Right lobe of liver (tissue), 6 donors: ENCODE measurements around the gene AFAP1L1. TPM values are rescaled to one million over a fixed set of nuclear protein-coding genes. Genes with fewer than 3 reads are reported as not detected.

Experiments
- ATAC-seq, 4 donors: fragments of 200-7000 bp; cut with Tn5 transposase; one replicate each; pipeline ENCODE4 v1.9.1; 2020; ENCODE audit warnings: mild to moderate bottlenecking in 4 of 4, moderate library complexity in 4 of 4
- DNase-seq, 3 donors: peaks; one replicate each; pipeline ENCODE4 v3.0.0-alpha.2; 2020
- H3K27ac ChIP-seq, 3 donors: fragments of 200-600 bp; one replicate each; pipeline ENCODE4 v1.8.0; 2022
- H3K27me3 ChIP-seq, 2 donors: fragments of 200-600 bp; one replicate each; pipeline ENCODE4 v1.8.0; 2022
- H3K36me3 ChIP-seq, 4 donors: fragments of 200-600 bp; sonication (generic) in 1 of 4; one replicate each; pipeline versions ENCODE4 v1.5.1 to v1.8.0; 2017 to 2022; ENCODE audit warnings: control low read depth in 1 of 4
- H3K4me1 ChIP-seq, 4 donors: fragments of 200-600 bp; sonication (generic) in 1 of 4; one replicate each; pipeline versions ENCODE4 v1.5.1 to v1.8.0; 2017 to 2022; ENCODE audit warnings: control low read depth in 1 of 4
- H3K4me3 ChIP-seq, 3 donors: fragments of 200-600 bp; one replicate each; pipeline ENCODE4 v1.8.0; 2022
- H3K9me3 ChIP-seq, 4 donors: fragments of 200-600 bp; sonication (generic) in 1 of 4; one replicate each; pipeline versions ENCODE4 v1.5.1 to v1.8.0; 2017 to 2022; ENCODE audit warnings: control low read depth in 1 of 4
- POLR2A ChIP-seq: fragments of 450-650 bp; IDR thresholded peaks from one replicate; pipeline ENCODE4 v1.6.1; 2017; ENCODE audit warnings: antibody characterized with exemption, mild to moderate bottlenecking
- WGBS: methylation state at CpG from one replicate; pipeline ENCODE4 v1.1.6; 2018; ENCODE audit warnings: low coverage, low lambda C conversion rate; ENCODE audit not compliant: insufficient coverage; ENCODE audit errors: missing lambda C conversion rate; 5-methylcytosine and 5-hydroxymethylcytosine counted together
- intact Hi-C, 2 donors: fragments of 100-400 bp; cut with DNase I; formaldehyde crosslinking; loops; one replicate each; pipeline versions ENCODE4 v1.11.2 to v1.14.1; 2022
- total RNA-seq, 6 experiments: library from RNA; depleted of rRNA in 2 of 6; stranded (reverse); fragments of >200 nt in 2 of 6; fragmentation: NEBNext Ultra II Directional in 3 of 6; extraction: Animal tissue kit (Norgen Biotek cat#: 25700) in 3 of 6; gene quantifications; one replicate each; pipeline versions ENCODE4 v1.1.0 to v1.2.4, GENCODE V29; 2016 to 2023
- TF ChIP-seq, protein P1 (sequence below), 4 donors: fragments of 200-600 bp in 3 of 4; fragments of 450-650 bp in 1 of 4; IDR thresholded peaks; one replicate each; pipeline versions ENCODE4 v1.5.1 to v1.8.0; 2016 to 2022; ENCODE audit warnings: antibody characterized with exemption in 4 of 4, mild to moderate bottlenecking in 2 of 4
- donor health status: DM: no; HTN: yes; CAD: no.
- donor health status: DM: no; HTN: no; CAD: no.
- donor health status: DM: no; HTN: no; CAD: no.
- donor health status: DM: no; HTN: yes; CAD: no.
- donor health status: DM: no; HTN: yes; CAD: no.

The AFAP1L1 gene
- total RNA-seq, 6 experiments from 2014 or later, result 3.1 to 6.6 (median 5.2) TPM

- Histone ChIP-seq H3K4me3 (no peak overlapping the region), H3K36me3 (peaks cover 3 to 55% (median 18%) of the 10 kb centered on the region in 4 donors)
- no peak for TF ChIP-seq POLR2A
- TF ChIP-seq, protein P1, sequence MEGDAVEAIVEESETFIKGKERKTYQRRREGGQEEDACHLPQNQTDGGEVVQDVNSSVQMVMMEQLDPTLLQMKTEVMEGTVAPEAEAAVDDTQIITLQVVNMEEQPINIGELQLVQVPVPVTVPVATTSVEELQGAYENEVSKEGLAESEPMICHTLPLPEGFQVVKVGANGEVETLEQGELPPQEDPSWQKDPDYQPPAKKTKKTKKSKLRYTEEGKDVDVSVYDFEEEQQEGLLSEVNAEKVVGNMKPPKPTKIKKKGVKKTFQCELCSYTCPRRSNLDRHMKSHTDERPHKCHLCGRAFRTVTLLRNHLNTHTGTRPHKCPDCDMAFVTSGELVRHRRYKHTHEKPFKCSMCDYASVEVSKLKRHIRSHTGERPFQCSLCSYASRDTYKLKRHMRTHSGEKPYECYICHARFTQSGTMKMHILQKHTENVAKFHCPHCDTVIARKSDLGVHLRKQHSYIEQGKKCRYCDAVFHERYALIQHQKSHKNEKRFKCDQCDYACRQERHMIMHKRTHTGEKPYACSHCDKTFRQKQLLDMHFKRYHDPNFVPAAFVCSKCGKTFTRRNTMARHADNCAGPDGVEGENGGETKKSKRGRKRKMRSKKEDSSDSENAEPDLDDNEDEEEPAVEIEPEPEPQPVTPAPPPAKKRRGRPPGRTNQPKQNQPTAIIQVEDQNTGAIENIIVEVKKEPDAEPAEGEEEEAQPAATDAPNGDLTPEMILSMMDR (IDR thresholded peaks at IDR 0.05), result peak; percentile 54 to 71 (median 60)
Observed at GRCh38 chr5:149228618-149229297, 42.9 kb upstream of the AFAP1L1 start.

GRCh38 chr5:149229298-149229937, 42.2 kb upstream of the AFAP1L1 start:
- Histone ChIP-seq H3K9me3 (no peaks in the 10 kb centered on the region), H3K4me1 (peaks cover 0 to 4% (median 0%) of the 10 kb centered on the region in 4 donors), H3K4me3 (no peak overlapping the region), H3K27me3 (no peaks in the 10 kb centered on the region), H3K36me3 (peaks cover 2 to 57% (median 18%) of the 10 kb centered on the region in 4 donors), H3K27ac (peak overlapping the region in 1 of 3 donors; percentile 37)
- no peak for TF ChIP-seq POLR2A
- TF ChIP-seq, protein P1 (IDR thresholded peaks at IDR 0.05), result no peak
- intact Hi-C loops, result no loop called here
- ATAC-seq (no peak), DNase-seq (no peak)
- 34% methylated on average over 6 of the region's 6 CpGs for WGBS

More at GRCh38 chr5:149228618-149229297, 42.9 kb upstream of the AFAP1L1 start:
- peak in 1 of 3 donors; percentile 58 for DNase-seq
- peak overlapping the region in 1 of 3 donors; percentile 37 for H3K27ac ChIP-seq
- no peaks in the 10 kb centered on the region for H3K27me3 ChIP-seq
- no peaks in the 10 kb centered on the region for H3K9me3 ChIP-seq
- 27% methylated on average over 5 of the region's 5 CpGs for WGBS
- H3K4me1 ChIP-seq, result peaks cover 0 to 4% (median 0%) of the 10 kb centered on the region in 4 donors
- intact Hi-C loops, result no loop called here
- ATAC-seq, result peak; percentile 89 to 96 (median 92)

GRCh38 chr5:149235841-149236240, 35.8 kb upstream of the AFAP1L1 start:
- ATAC-seq, result peak; percentile 38 to 72 (median 43)
- Histone ChIP-seq H3K4me1 (no peaks in the 10 kb centered on the region), H3K4me3 (no peak overlapping the region), H3K27ac (no peak overlapping the region), H3K9me3 (no peaks in the 10 kb centered on the region), H3K27me3 (no peaks in the 10 kb centered on the region), H3K36me3 (peaks cover 3 to 81% (median 31%) of the 10 kb centered on the region in 4 donors)
- TF ChIP-seq POLR2A, result no peak
- TF ChIP-seq, protein P1 (IDR thresholded peaks at IDR 0.05), result no peak
- DNase-seq, result no peak
- intact Hi-C loops, result loop anchor here in 1 of 2 donors (10.0 kb wide), 1 partner anchor 111 kb away; no protein-coding TSS in a partner anchor

DNA sequence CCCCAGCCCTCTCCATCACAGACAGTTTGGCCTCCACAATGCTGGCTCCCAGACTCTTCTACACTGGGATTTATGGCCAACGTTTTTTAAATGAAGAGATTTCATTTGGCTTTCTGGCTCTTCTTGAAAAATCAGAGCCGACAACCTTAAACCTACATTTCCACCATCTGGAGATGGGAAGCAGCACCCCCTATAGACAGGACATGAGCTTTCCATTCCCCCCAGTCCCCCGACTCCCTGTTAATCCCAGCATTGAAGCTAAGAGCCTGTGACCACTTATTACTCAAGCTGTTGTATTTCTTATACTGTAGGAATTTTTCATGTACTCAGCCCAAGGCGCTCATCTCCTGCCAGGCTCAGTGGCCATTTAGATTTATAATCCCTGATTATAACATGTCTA, 34.0 kb upstream of the AFAP1L1 start:
- 43% methylated on average over 3 of the region's 4 CpGs for whole genome bisulfite sequencing
- TF ChIP-seq, protein P1 (IDR thresholded peaks at IDR 0.05), result peak in 3 of 4 donors; percentile 8 to 21 (median 16)
- TF ChIP-seq POLR2A, result no peak
- DNase-seq (no peak), ATAC-seq (no peak)
- H3K27me3 ChIP-seq, result no peaks in the 10 kb centered on the region
- H3K36me3 ChIP-seq, result peaks cover under 1 to 81% (median 36%) of the 10 kb centered on the region in 4 donors
- no peaks in the 10 kb centered on the region for H3K4me1 ChIP-seq
- H3K9me3 ChIP-seq, result no peaks in the 10 kb centered on the region
- no peak overlapping the region for H3K4me3 ChIP-seq
- intact Hi-C loops, result loop anchor here in 1 of 2 donors (10.0 kb wide), 1 partner anchor 113 kb away; no protein-coding TSS in a partner anchor
- H3K27ac ChIP-seq, result no peak overlapping the region
